Measurements from ENCODE around the gene CHCHD6.

CHCHD6 gene

GRCh38 chr3:126852511-126852910 lies 148.5 kb downstream of the CHCHD6 start:
- POLR2A ChIA-PET, result no interaction called here
- CTCF ChIA-PET, result no interaction called here
- TF ChIP-seq CTBP1 (IDR thresholded peaks at IDR 0.05; ENCODE audit: borderline replicate concordance) (no peak), TARDBP (IDR thresholded peaks at IDR 0.05) (no peak), ELF4 (IDR thresholded peaks at IDR 0.05) (no peak), SP1 (IDR thresholded peaks at IDR 0.05) (no peak), FOXA1 (IDR thresholded peaks at IDR 0.05) (no peak), PKNOX1 (IDR thresholded peaks at IDR 0.05) (no peak), ZNF384 (IDR thresholded peaks at IDR 0.05) (no peak), HDGF (IDR thresholded peaks at IDR 0.05; ENCODE audit: borderline replicate concordance) (no peak), L3MBTL2 (conservative IDR thresholded peaks at IDR 0.05) (no peak), FOXM1 (IDR thresholded peaks at IDR 0.05; ENCODE audit: borderline replicate concordance) (no peak), BHLHE40 (IDR thresholded peaks at IDR 0.05; ENCODE audit: borderline replicate concordance) (no peak), FOXK2 (IDR thresholded peaks at IDR 0.05) (no peak), SUZ12 (IDR thresholded peaks at IDR 0.05) (no peak), NFRKB (IDR thresholded peaks at IDR 0.05) (no peak), ARNT (IDR thresholded peaks at IDR 0.05) (no peak)
- DNase-seq (ENCODE audit: extremely low spot score), result no peak

GRCh38 chr3:126854666-126855065 lies 150.6 kb downstream of the CHCHD6 start:
- ChIA-PET CTCF (no interaction called here), POLR2A (no interaction called here)
- TF ChIP-seq BHLHE40 (IDR thresholded peaks at IDR 0.05; ENCODE audit: borderline replicate concordance) (no peak), PKNOX1 (IDR thresholded peaks at IDR 0.05) (no peak), FOXA1 (IDR thresholded peaks at IDR 0.05) (no peak), ZNF384 (IDR thresholded peaks at IDR 0.05) (no peak)
- DNase-seq (ENCODE audit: extremely low spot score), result no peak

- ChIA-PET CTCF (no interaction called here), POLR2A (no interaction called here)
- no peak for DNase-seq (ENCODE audit: extremely low spot score)
- TF ChIP-seq FOXA1 (IDR thresholded peaks at IDR 0.05) (no peak), NFRKB (IDR thresholded peaks at IDR 0.05) (no peak), FOXK2 (IDR thresholded peaks at IDR 0.05) (no peak), FOXM1 (IDR thresholded peaks at IDR 0.05; ENCODE audit: borderline replicate concordance) (no peak), LEF1 (IDR thresholded peaks at IDR 0.05; ENCODE audit: borderline replicate concordance) (no peak), ARNT (IDR thresholded peaks at IDR 0.05) (no peak), BHLHE40 (IDR thresholded peaks at IDR 0.05; ENCODE audit: borderline replicate concordance) (no peak), PKNOX1 (IDR thresholded peaks at IDR 0.05) (no peak), CTBP1 (IDR thresholded peaks at IDR 0.05; ENCODE audit: borderline replicate concordance) (no peak), L3MBTL2 (conservative IDR thresholded peaks at IDR 0.05) (no peak), ZNF384 (IDR thresholded peaks at IDR 0.05) (no peak), ELF4 (IDR thresholded peaks at IDR 0.05) (no peak), HDGF (IDR thresholded peaks at IDR 0.05; ENCODE audit: borderline replicate concordance) (no peak), TARDBP (IDR thresholded peaks at IDR 0.05) (no peak), SP1 (IDR thresholded peaks at IDR 0.05) (no peak), SUZ12 (IDR thresholded peaks at IDR 0.05) (no peak)
These were observed 151.3 kb downstream of the CHCHD6 start for GRCh38 chr3:126855374-126855773.

- TF ChIP-seq FOXA1 (IDR thresholded peaks at IDR 0.05), result no peak
- no peak for TF ChIP-seq FOXM1 (IDR thresholded peaks at IDR 0.05; ENCODE audit: borderline replicate concordance)
- TF ChIP-seq ELF4 (IDR thresholded peaks at IDR 0.05), result no peak
- TF ChIP-seq LEF1 (IDR thresholded peaks at IDR 0.05; ENCODE audit: borderline replicate concordance), result no peak
- TF ChIP-seq CTBP1 (IDR thresholded peaks at IDR 0.05; ENCODE audit: borderline replicate concordance), result no peak
- no peak for TF ChIP-seq NFRKB (IDR thresholded peaks at IDR 0.05)
- TF ChIP-seq ZNF384 (IDR thresholded peaks at IDR 0.05), result no peak
- TF ChIP-seq BHLHE40 (IDR thresholded peaks at IDR 0.05; ENCODE audit: borderline replicate concordance), result no peak
- no peak for TF ChIP-seq FOXK2 (IDR thresholded peaks at IDR 0.05)
- TF ChIP-seq SUZ12 (IDR thresholded peaks at IDR 0.05), result no peak
- TF ChIP-seq L3MBTL2 (conservative IDR thresholded peaks at IDR 0.05), result no peak
- no peak for TF ChIP-seq SP1 (IDR thresholded peaks at IDR 0.05)
- TF ChIP-seq PKNOX1 (IDR thresholded peaks at IDR 0.05), result no peak
- TF ChIP-seq TARDBP (IDR thresholded peaks at IDR 0.05), result no peak
- TF ChIP-seq HDGF (IDR thresholded peaks at IDR 0.05; ENCODE audit: borderline replicate concordance), result no peak
- no peak for TF ChIP-seq ARNT (IDR thresholded peaks at IDR 0.05)
- ChIA-PET POLR2A (no interaction called here), CTCF (no interaction called here)
- DNase-seq (ENCODE audit: extremely low spot score), result no peak
These were observed 153.9 kb downstream of the CHCHD6 start for GRCh38 chr3:126857928-126858327.

- TF ChIP-seq NFRKB (IDR thresholded peaks at IDR 0.05), result no peak
- TF ChIP-seq FOXM1 (IDR thresholded peaks at IDR 0.05; ENCODE audit: borderline replicate concordance), result no peak
- no peak for TF ChIP-seq BHLHE40 (IDR thresholded peaks at IDR 0.05; ENCODE audit: borderline replicate concordance)
- no peak for TF ChIP-seq ELF4 (IDR thresholded peaks at IDR 0.05)
- no peak for TF ChIP-seq L3MBTL2 (conservative IDR thresholded peaks at IDR 0.05)
- no peak for TF ChIP-seq FOXK2 (IDR thresholded peaks at IDR 0.05)
- no peak for TF ChIP-seq ZNF384 (IDR thresholded peaks at IDR 0.05)
- no peak for TF ChIP-seq ARNT (IDR thresholded peaks at IDR 0.05)
- TF ChIP-seq HDGF (IDR thresholded peaks at IDR 0.05; ENCODE audit: borderline replicate concordance), result no peak
- TF ChIP-seq CTBP1 (IDR thresholded peaks at IDR 0.05; ENCODE audit: borderline replicate concordance), result no peak
- no peak for TF ChIP-seq FOXA1 (IDR thresholded peaks at IDR 0.05)
- no peak for TF ChIP-seq SP1 (IDR thresholded peaks at IDR 0.05)
- no peak for TF ChIP-seq LEF1 (IDR thresholded peaks at IDR 0.05; ENCODE audit: borderline replicate concordance)
- TF ChIP-seq TARDBP (IDR thresholded peaks at IDR 0.05), result no peak
- no peak for TF ChIP-seq PKNOX1 (IDR thresholded peaks at IDR 0.05)
- no peak for TF ChIP-seq SUZ12 (IDR thresholded peaks at IDR 0.05)
- no peak for DNase-seq (ENCODE audit: extremely low spot score)
- CTCF ChIA-PET, result no interaction called here
- POLR2A ChIA-PET, result no interaction called here
These were observed 154.4 kb downstream of the CHCHD6 start for GRCh38 chr3:126858401-126858800.

Data from HEK293T (cell line).